T-helper 2 cell treated with Interferon-gamma antibody and Interleukin-4, amounts not matched to agents 100 ng/mL and 5 ng/mL, for 36 hours (primary cell): ENCODE measurements around the gene CRYAA. TPM values are rescaled to one million over a fixed set of nuclear protein-coding genes. Genes with fewer than 3 reads are reported as not detected.
"Not testable (repeated sequence)": the region's sequence is repeated elsewhere in the genome, so short reads cannot be mapped to it uniquely, and the experiment has no call there.

Experiments used
- intact Hi-C: fragments of 100-400 bp; cut with micrococcal nuclease; formaldehyde crosslinking; loops from one replicate; pipeline ENCODE4 v1.15.1; 2023
- total RNA-seq: library from RNA; stranded (reverse); gene quantifications from 2 replicates; pipeline ENCODE4 v1.2.3, GENCODE V29; 2022

CRYAA gene
- total RNA-seq, 1 donor from 2014 or later, result not detected

DNA sequence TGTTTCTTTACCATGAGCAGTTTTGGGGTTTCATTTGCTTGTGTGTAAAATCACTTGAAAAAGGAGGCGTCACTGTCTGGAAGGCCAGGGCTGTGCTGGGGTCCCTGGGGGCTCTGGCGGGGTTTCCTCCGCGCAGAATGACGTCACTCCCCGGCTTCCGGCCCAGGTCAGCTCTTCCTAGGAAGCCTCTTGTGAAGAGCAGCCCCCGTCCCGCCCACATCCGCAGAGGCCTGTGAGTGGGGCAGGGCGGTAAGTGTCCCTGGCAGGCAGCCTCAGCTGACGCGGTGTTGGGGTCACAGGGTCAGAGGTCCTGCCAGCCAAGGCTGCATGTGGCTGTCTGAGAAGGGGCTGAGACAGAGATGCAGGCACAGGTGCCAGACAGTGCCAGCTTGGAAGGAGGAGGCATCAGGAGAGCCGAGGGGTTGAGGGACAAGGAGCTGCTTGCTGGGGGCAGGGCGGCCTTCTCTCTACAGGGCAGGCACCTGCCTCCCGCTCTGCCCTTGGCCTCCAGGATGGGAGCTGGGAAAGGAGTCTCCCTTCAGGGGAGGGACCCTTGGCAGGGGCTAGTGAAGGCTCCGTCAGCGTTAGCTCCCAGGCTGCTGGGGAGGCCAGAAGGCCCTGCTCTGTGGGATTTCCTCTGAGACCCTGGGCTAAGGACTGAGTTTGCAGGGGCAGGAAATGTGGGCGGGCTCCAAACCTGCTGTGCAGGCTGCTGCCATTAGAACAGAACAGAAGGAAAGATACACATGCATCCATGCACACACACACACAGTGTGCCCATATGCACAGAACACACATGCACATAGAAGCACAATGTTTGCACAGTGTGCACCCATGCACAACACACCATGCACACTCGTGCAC is 8.5 kb downstream of the CRYAA start:
- intact Hi-C loops, result not testable (repeated sequence)

- intact Hi-C loops, result not testable (repeated sequence)
These were observed 9.5 kb downstream of the CRYAA start for GRCh38 chr21:43178175-43178826.

DNA sequence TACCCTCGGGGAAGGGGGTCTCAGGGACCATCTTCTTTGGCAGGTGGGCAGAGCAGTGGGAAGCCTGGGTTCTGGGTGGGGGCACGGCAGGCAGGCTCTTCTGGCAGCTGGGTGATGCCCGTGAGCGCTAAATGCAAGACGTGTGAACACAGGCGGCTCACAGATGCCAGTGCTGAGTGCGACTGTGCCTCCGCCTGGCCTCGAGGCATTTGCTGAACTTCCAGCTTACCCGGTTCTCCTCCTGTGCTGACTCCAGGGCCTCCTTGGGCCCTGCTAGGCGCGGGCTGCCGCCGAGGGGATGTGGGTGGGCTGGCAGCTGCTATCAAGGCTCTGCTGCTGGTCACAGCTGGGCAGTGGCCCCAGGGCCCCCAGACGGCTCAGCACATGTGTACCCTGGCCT is 12.2 kb downstream of the CRYAA start:
- intact Hi-C loops, result not testable (repeated sequence)

DNA sequence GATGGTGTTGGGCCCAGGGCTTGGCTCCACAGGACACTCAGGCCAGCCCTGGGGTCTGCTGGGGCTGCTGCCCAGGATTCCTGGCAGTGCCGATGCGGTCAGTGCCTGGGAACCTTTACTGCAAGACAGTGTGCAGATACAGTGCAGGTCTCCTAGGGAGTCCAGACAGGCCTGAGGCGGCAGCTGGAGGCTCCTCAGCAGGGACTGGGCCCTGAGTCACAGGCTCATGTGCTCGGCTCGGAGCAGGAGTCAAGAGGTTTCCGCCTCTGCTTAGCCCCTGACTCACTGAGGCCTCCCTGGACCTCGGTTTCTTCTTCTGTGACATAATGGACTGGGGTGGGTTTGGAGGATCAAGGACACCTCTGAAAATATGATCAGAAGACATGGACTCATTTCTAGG is 18.5 kb downstream of the CRYAA start:
- intact Hi-C loops, result not testable (repeated sequence)

DNA sequence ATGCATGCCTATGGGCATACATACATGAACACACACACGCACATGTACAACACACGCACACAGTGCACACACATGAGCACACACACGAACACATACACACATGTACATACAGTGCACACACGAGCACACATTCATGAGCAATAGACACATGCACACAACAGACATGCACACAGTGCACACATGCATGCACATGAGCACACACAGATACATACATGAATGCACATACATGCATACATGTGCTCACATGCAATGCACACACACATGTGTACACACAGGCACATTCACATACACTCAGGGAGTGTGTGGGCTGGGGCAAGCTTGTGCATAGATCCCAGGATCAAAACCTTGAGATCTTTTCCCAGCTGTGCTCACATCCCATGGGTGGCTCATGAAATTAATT is 18.9 kb downstream of the CRYAA start:
- intact Hi-C loops, result no loop called here

GRCh38 chr21:43188181-43188580 is 19.4 kb downstream of the CRYAA start:
- intact Hi-C loops, result no loop called here

DNA sequence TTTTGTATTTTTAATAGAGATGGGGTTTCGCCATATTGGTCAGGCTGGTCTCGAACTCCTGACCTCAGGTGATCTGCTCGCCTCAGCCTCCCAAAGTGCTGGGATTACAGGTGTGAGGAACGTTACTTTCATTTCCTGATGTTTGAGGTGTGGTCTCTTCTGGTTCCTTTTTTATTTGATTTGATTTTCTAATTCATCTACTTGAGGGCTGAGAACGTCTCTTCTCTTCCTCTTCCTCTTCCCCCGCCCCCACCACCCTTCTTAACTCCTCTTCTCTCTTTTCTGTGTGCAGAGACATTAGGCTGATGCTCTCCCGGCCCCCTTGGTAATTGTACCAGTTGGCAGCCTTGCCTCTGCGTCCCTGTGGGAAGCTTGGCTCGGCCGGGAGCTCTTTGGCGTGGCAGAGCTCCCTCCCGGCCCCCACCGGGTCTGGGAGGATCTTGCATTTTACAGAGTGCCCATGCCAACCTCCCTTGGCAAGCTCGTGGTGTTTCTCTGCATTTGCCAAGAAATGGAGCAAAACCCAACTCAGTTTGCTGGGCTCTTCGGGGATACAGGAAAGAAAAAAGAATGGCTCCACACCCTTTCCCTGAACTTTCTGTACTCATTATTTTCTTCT is 19.9 kb downstream of the CRYAA start:
- intact Hi-C loops, result no loop called here

DNA sequence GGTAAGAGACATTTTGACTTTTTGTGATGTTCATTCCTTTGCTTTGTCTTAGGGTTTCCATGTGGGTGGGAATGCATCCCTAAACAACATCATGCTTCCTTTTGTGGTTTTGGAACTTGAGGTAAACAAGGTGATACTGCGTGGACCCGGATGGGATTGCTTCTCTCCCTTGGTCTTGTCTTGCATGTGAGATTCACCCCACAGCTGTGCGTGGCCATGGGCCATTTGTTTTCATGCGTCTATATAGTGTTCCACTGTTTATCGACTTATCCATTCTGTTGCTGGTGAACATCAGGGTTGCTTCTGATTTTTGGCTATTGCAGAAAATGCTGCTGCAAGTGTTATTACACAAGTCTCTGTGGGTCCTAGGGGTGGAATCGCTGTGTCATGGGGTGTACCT is 21.1 kb downstream of the CRYAA start:
- intact Hi-C loops, result no loop called here

- intact Hi-C loops, result no loop called here
These were observed 21.7 kb downstream of the CRYAA start for GRCh38 chr21:43190544-43190943.

DNA sequence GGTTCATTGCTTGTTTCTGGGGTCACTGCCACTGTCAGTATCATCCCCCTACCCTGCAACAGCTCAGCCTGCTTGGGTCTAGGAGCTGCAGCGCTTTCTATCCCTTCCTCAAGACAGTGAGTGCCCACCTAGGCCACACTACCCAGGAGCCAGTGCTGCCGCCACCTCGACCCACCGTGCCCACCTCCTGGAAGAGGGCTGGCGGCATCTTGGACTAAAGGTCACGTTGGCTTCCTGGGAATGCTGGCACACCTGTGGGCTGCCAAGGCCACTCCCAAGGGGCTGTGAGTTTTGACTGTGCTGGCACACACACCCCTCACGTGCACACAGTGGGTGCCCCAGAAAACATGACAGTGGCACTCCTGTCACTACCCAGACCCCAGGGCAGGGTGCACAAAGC is 22.1 kb downstream of the CRYAA start:
- intact Hi-C loops, result no loop called here

GRCh38 chr21:43191521-43191920 is 22.7 kb downstream of the CRYAA start:
- intact Hi-C loops, result no loop called here

DNA sequence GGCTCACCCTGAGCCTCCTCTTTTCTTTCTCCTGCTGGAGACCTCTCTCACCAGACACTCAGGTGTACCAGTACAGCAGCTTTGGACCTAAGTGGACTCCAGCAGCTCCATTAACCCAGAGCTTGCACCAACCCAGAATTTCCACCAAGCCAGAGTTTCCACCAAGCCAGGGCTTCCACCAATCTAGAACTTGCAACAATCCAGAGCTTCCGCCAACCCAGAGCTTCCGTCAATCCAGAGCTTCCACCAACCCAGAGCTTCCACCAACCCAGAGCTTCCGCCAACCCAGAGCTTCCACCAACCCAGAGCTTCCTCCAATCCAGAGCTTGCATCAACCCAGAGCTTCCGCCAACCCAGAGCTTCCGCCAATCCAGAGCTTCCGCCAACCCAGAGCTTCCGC is 23.2 kb downstream of the CRYAA start:
- intact Hi-C loops, result no loop called here

DNA sequence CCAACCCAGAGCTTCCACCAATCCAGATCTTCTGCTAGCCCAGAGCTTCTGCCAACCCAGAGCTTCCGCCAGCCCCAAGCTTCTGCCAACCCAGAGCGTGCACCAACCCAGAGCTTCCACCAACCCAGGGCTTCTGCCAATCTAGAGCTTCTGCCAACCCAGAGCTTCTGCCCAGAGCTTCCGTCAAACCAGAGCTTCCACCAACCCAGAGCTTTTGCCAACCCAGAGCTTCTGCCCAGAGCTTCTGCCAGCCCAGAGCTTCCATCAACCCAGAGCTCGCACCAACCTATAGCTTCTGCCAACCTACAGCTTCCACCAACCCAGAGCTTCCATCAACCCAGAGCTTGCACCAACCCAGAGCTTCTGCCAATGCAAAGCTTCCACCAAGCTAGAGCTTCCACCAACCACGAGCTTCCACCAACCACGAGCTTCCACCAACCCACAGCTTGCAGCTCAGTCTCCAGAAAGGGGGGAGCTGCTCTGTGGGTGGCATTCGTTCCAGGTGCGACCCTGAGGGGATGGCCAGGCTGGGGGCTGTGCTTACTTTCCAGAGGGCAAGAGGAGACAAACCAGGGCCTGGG is 23.8 kb downstream of the CRYAA start:
- intact Hi-C loops, result no loop called here

- intact Hi-C loops, result no loop called here
These were observed 24.4 kb downstream of the CRYAA start for GRCh38 chr21:43193088-43193650.

DNA sequence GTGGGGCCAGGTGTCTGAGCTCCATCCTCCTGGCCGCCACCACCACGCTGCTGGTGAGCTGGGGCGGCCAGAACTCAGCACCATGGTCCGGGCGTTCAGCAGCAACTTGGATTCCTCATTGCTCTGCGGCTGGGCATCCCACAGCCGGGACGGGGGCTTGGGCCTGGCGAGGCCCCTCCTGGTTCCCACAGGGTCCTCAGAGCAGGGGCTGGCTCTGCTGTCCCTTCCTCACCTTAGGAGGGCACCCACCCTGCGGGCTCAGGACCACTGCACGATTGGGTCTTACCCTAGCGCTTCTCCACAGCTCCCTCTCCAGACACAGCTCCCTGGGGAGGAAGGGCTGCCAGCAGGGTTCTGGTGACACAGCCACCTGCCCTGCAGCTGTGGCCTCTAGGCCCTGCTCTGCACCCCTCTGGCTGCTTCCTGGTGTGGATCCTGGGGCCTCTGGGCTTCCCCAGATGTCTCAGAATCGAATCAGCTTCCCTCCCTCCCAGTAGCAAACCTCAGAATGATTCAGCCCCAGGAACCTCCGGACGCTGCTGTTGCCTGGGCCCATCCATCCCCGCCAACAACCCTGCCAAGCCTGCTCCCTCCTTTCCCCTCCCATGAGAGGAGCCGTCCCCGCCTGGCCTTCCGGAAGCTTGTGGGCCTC is 25.0 kb downstream of the CRYAA start:
- intact Hi-C loops, result no loop called here

- intact Hi-C loops, result no loop called here
These were observed 25.7 kb downstream of the CRYAA start for GRCh38 chr21:43194303-43195120.

- intact Hi-C loops, result no loop called here
These were observed 26.6 kb downstream of the CRYAA start for GRCh38 chr21:43195121-43196021.

- intact Hi-C loops, result no loop called here
These were observed 28.0 kb downstream of the CRYAA start for GRCh38 chr21:43196826-43197225.

GRCh38 chr21:43198376-43198775 is 29.6 kb downstream of the CRYAA start:
- intact Hi-C loops, result no loop called here
